Esophagus (tissue), 2 donors: ENCODE measurements around the gene ABTB2. TPM values are rescaled to one million over a fixed set of nuclear protein-coding genes. Genes with fewer than 3 reads are reported as not detected.
A peak's percentile ranks its signal among the peaks of the same experiment; 100 is the strongest.

Source experiments
- H3K27ac ChIP-seq, 2 donors: one replicate each; pipeline ENCODE4 v1.5.1; 2013; ENCODE audit warnings: low read depth in 2 of 2, mild to moderate bottlenecking in 2 of 2, inconsistent platforms in 1 of 2, low read length in 1 of 2, moderate library complexity in 1 of 2
- H3K27me3 ChIP-seq, 2 donors: one replicate each; pipeline ENCODE4 v1.6.1; 2013; ENCODE audit warnings: low read length in 2 of 2, control low read depth in 1 of 2, mild to moderate bottlenecking in 1 of 2; ENCODE audit not compliant: insufficient read depth in 2 of 2, control insufficient read depth in 1 of 2
- H3K36me3 ChIP-seq, 2 donors: one replicate each; pipeline ENCODE4 v1.6.1; 2013; ENCODE audit warnings: low read length in 1 of 2; ENCODE audit not compliant: control insufficient read depth in 2 of 2, insufficient read depth in 2 of 2
- H3K4me1 ChIP-seq, 2 donors: one replicate each; pipeline ENCODE4 v1.6.1; 2013; ENCODE audit warnings: low read length in 1 of 2; ENCODE audit not compliant: control insufficient read depth in 2 of 2, insufficient read depth in 2 of 2
- H3K4me3 ChIP-seq, 2 donors: one replicate each; pipeline ENCODE4 v1.5.1; 2013; ENCODE audit warnings: low read length in 2 of 2, mild to moderate bottlenecking in 2 of 2, low read depth in 1 of 2, moderate library complexity in 1 of 2
- H3K9me3 ChIP-seq, 2 donors: one replicate each; pipeline ENCODE4 v1.6.1; 2013; ENCODE audit warnings: mild to moderate bottlenecking in 2 of 2, low read depth in 1 of 2, low read length in 1 of 2, moderate library complexity in 1 of 2; ENCODE audit not compliant: control insufficient read depth in 2 of 2, insufficient read depth in 1 of 2
- WGBS, 2 donors: extraction: QIAGEN DNeasy Blood & Tissue Kit; methylation state at CpG; one replicate each; pipeline ENCODE4 v1.1.7; 2013; 5-methylcytosine and 5-hydroxymethylcytosine counted together
- polyA plus RNA-seq, 2 donors: library from polyadenylated mRNA; stranded (reverse); fragments of 200-250 nt; gene quantifications; one replicate each; pipeline ENCODE4 v1.2.3, GENCODE V29; 2013
- donor health status: healthy with polysubstance abuse.
- donor health status: Bipolar disorder and iron deficiency.

Gene ABTB2
- polyA plus RNA-seq, 2 donors: 3.2 to 4.3 TPM

- 66 to 70% methylated on average over 7 of the region's 7 CpGs for WGBS, 2 donors
Measured at GRCh38 chr11:34327804-34328631, 29.8 kb downstream of the ABTB2 start.

DNA sequence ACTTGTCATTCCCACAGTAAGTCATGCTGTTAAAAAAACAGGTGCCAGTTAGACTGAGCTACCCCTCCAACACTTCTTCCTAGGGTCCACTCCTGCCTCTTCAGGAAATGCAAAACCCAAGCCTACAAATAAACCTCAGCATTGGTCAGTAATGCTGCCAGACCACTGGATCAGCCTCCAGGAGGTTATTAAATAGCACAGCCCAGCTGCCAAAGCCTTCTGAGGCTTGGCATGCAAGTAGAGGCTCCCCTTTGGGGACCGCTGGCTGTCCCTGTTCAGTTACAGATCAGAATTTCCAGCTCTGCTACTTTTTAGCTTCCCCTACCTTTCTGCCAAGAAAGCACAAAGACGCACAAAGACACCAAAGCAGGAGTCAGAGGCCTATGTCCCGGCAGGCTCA is 33.3 kb downstream of the ABTB2 start:
- Histone ChIP-seq H3K9me3 (no peaks in the 10 kb centered on the region), H3K36me3 (no peaks in the 10 kb centered on the region), H3K4me1 (no peaks in the 10 kb centered on the region), H3K27me3 (no peaks in the 10 kb centered on the region), H3K4me3 (no peak overlapping the region), H3K27ac (no peak overlapping the region)
- WGBS, 2 donors: 44 to 74% methylated on average over 3 of the region's 3 CpGs

More at GRCh38 chr11:34327804-34328631, 29.8 kb downstream of the ABTB2 start:
- no peaks in the 10 kb centered on the region for H3K27me3 ChIP-seq
- H3K4me1 ChIP-seq: no peaks in the 10 kb centered on the region
- no peak overlapping the region for H3K4me3 ChIP-seq
- H3K9me3 ChIP-seq: no peaks in the 10 kb centered on the region
- peak overlapping the region; percentile 8 to 47 for H3K27ac ChIP-seq
- H3K36me3 ChIP-seq: no peaks in the 10 kb centered on the region

- Histone ChIP-seq H3K4me1 (no peaks in the 10 kb centered on the region), H3K36me3 (no peaks in the 10 kb centered on the region), H3K4me3 (no peak overlapping the region), H3K27me3 (no peaks in the 10 kb centered on the region), H3K9me3 (no peaks in the 10 kb centered on the region), H3K27ac (no peak overlapping the region)
- WGBS, 2 donors: 57 to 63% methylated on average over 2 of the region's 2 CpGs
Measured at GRCh38 chr11:34323601-34324000, 34.2 kb downstream of the ABTB2 start.

DNA sequence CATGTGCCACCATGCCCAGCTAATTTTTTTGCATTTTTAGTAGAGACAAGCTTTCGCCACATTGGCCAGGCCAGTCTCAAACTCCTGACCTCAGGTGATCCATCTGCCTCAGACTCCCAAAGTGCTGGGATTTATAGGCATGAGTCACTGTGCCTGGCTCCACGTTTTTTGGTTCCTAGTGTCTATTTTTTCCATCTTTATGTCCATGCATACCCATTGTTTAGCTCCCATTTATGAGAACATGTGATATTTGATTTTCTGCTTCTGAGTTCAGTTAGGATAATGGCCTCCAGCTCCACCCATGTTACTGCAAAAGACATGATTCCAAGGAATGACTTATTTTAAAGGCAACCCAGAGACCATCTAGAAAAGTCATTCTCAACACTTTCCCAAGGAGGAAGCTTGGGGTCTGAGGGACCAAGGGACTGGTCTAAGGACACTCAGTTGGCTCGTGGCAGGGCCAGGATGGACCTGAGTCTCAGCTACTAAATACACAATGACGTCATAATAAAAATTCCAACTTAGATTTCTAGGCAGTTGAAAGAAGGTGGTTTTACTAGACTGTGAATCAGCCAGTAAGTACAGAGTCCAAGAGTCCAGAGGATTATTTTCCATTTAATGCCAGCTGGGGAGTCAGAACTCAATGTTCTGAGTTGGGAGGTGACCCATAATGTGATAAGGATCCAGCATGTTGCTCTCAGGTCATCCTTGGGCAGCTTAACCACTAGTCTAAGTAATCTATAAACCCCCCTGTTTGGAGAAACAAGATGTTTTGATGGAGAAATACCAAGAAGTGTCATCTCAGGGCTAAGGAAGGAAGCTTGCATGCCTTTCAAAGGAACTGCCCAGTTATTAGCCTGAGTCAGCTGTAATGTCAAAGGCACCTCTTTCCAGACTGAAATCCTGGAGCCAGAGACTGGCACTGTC is 39.4 kb downstream of the ABTB2 start:
- Histone ChIP-seq H3K27ac (no peak overlapping the region), H3K36me3 (no peaks in the 10 kb centered on the region), H3K27me3 (no peaks in the 10 kb centered on the region), H3K4me3 (no peak overlapping the region), H3K4me1 (no peaks in the 10 kb centered on the region), H3K9me3 (no peaks in the 10 kb centered on the region)
- 72 to 81% methylated on average over 4 of the region's 4 CpGs for WGBS, 2 donors

DNA sequence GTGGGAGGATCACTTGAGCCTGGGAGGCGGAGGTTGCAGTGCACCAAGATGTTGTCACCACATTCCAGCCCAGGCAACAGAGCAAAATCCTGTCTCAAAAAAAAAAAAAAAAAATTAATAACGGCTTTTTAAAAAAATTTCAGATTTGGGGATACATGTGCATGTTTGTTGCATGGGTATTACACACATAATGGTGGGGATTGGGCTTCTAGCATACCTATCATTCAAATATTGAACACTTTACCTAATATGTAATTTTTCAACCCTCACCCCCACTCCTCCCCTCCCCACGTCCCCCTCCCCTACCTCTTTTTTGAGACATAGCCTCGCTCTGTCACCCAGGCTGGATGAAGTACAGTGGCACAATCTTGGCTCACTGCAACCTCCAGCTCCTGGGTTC is 40.1 kb downstream of the ABTB2 start:
- H3K27ac ChIP-seq: no peak overlapping the region
- WGBS, 2 donors: 80 to 87% methylated on average over 4 of the region's 4 CpGs

GRCh38 chr11:34317036-34317360 is 40.8 kb downstream of the ABTB2 start:
- Histone ChIP-seq H3K36me3 (no peaks in the 10 kb centered on the region), H3K4me1 (no peaks in the 10 kb centered on the region), H3K27ac (no peak overlapping the region), H3K4me3 (no peak overlapping the region), H3K27me3 (no peaks in the 10 kb centered on the region), H3K9me3 (no peaks in the 10 kb centered on the region)

More for the DNA sequence above, 40.1 kb downstream of the ABTB2 start:
- Histone ChIP-seq H3K4me3 (no peak overlapping the region), H3K27me3 (no peaks in the 10 kb centered on the region), H3K4me1 (no peaks in the 10 kb centered on the region), H3K9me3 (no peaks in the 10 kb centered on the region), H3K36me3 (no peaks in the 10 kb centered on the region)

DNA sequence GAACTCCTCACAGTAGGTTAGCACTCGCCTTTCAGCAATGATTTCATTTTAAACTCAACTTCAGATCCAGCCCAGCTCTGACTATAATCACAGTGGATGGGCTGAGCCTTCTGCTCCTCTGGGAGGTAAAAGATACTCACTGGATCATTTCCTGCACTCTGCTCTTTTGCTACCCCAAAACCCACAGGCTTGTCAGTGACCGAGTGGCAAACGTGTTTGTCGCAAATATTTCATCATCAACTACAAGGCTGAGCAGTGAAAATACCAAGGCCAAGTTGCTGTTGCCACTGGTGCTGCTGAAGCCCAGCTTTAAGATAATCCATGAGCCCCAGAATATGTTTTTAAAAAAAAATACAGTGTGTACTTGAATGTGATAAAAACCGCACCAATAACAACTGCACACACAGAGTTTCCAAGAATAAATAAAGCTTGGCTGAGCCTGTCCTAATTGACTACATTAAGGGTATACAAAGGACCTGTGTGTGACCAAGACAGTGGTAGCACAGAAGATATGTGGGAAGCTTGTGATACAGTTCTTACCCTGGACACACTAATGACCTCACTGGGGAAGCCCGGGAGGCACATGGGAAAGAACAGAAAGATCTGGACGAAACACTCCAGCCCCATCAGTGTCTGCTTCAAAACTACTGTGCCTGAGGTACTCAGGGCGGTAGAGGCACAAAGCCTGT is 41.3 kb downstream of the ABTB2 start:
- H3K36me3 ChIP-seq: no peaks in the 10 kb centered on the region
- H3K4me3 ChIP-seq: no peak overlapping the region
- no peaks in the 10 kb centered on the region for H3K9me3 ChIP-seq
- no peaks in the 10 kb centered on the region for H3K4me1 ChIP-seq
- no peaks in the 10 kb centered on the region for H3K27me3 ChIP-seq
- WGBS, 2 donors: 68 to 77% methylated on average over 8 of the region's 8 CpGs
- no peak overlapping the region for H3K27ac ChIP-seq

DNA sequence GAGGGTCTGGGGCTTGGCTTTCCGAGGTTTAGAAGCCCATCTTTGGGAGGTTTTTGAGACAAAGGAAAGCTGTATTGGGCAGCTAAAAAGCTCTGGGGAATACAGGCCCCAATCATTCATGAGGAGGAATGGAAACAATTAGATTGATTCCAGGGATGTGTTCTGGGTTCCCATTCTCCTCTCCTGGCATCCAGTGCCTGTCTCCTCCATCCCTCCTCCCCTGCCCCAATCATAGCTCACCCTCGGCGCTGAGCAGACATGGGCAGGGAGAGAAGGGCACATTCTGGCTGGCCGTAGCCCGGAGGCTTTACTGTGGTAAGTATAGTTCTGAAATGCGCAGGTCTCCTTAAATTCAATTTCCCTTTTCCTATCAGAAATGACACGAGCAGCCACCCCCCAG is 42.4 kb downstream of the ABTB2 start:
- Histone ChIP-seq H3K36me3 (no peaks in the 10 kb centered on the region), H3K4me3 (no peak overlapping the region), H3K27ac (no peak overlapping the region), H3K27me3 (no peaks in the 10 kb centered on the region), H3K4me1 (no peaks in the 10 kb centered on the region), H3K9me3 (no peaks in the 10 kb centered on the region)
- 85 to 87% methylated on average over 7 of the region's 7 CpGs for WGBS, 2 donors

- H3K4me1 ChIP-seq: no peaks in the 10 kb centered on the region
- H3K27ac ChIP-seq: no peak overlapping the region
- H3K36me3 ChIP-seq: no peaks in the 10 kb centered on the region
- H3K9me3 ChIP-seq: no peaks in the 10 kb centered on the region
- no peaks in the 10 kb centered on the region for H3K27me3 ChIP-seq
- WGBS, 2 donors: 89 to 90% methylated on average over 10 of the region's 10 CpGs
- no peak overlapping the region for H3K4me3 ChIP-seq
Measured at GRCh38 chr11:34314936-34315335, 42.9 kb downstream of the ABTB2 start.
